BLaER1 treated with 17β-estradiol and CSF1 and Interleukin-3, amounts not matched to agents 10 nM and 100 nM (cell line): ENCODE measurements around the gene C5orf34.
A peak's percentile ranks its signal among the peaks of the same experiment; 100 is the strongest.
"Not testable (repeated sequence)": the region's sequence is repeated elsewhere in the genome, so short reads cannot be mapped to it uniquely, and the experiment has no call there.

Experiments used
- H3K27ac ChIP-seq, 11 experiments: shearing (Covaris generic); formaldehyde crosslinking; 2 replicates each; pipeline ENCODE4 v1.8.1; 2022
- H3K27me3 ChIP-seq, 11 experiments: shearing (Covaris generic); formaldehyde crosslinking; 2 replicates each; pipeline ENCODE4 v1.8.1; 2022
- H3K36me3 ChIP-seq, 11 experiments: shearing (Covaris generic); formaldehyde crosslinking; 2 replicates each; pipeline ENCODE4 v1.8.1; 2022
- H3K4me1 ChIP-seq, 10 experiments: shearing (Covaris generic); formaldehyde crosslinking; 2 replicates each; pipeline ENCODE4 v1.8.1; 2022
- H3K4me2 ChIP-seq, 11 experiments: shearing (Covaris generic); formaldehyde crosslinking; 2 replicates each; pipeline ENCODE4 v1.8.1; 2022
- H3K4me3 ChIP-seq, 10 experiments: shearing (Covaris generic); formaldehyde crosslinking; 2 replicates each; pipeline ENCODE4 v1.8.1; 2022
- H3K9ac ChIP-seq, 11 experiments: shearing (Covaris generic); formaldehyde crosslinking; 2 replicates each; pipeline ENCODE4 v1.8.1; 2022
- H3K9me3 ChIP-seq, 11 experiments: shearing (Covaris generic); formaldehyde crosslinking; replicated peaks in 1 of 11; 2 replicates each; pipeline ENCODE4 v1.8.1; 2022
- H4K20me1 ChIP-seq, 11 experiments: shearing (Covaris generic); formaldehyde crosslinking; 2 replicates each; pipeline ENCODE4 v1.8.1; 2022
- Cebpa-rat ChIP-seq, 11 experiments: shearing (Covaris generic); IDR thresholded peaks; 2 replicates each; pipeline ENCODE4 v1.8.1; 2022

C5orf34 gene

DNA sequence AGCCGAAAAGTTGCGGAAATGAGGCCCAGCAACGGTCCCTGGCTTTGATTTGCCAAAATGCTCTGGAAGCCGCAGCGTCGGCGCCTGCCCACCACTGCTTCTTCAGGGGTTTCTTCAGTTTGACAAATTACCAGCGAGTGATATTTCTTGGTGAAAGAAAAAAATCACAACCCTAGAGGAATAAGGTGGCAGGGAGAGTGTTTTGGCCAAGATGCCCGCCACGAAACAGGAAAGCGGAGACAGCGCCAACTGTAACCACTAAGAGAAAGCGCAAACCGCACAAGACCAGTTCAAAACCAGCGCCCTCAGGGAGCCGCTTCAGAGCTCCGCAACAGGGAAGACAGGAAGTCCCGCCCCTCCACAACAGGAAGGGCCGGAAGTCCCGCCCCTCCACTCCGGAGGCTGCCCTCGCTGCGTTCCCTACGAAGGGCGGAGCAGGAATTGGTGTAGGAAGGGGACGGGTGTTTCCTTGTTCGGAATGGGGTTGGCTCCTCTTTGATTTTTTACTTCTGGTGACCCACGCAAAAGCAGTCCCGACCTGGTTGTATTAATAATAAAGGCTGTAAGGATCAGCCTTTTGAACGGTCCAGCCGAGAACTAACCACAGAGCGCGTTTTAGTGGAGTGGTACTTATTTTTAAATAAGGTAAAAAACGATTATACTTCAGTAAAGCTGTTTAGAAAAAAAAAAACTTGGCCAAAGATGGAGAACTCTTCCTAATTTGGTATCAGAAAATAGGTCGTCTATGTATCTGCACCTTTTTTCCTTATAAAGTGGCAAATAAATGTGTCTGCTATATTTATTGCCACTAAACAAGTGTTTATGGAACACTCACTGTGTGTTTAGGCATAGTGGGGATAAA, at the start of gene C5orf34:
Gene C5orf34, minus strand, starts transcription at position 333 of the 862 bp plus-strand sequence. CDS start 5,809 bp downstream, outside the sequence.
- Histone ChIP-seq H3K4me1 (peaks cover 23 to 27% (median 25%) of the 10 kb centered on the region in 10 experiments), H3K9me3 (peaks cover 0 to 23% (median 11%) of the 10 kb centered on the region in 11 experiments; a peak in 12 of 22 replicates), H4K20me1 (no peaks in the 10 kb centered on the region), H3K27ac (peak within 1 kb of the TSS; percentile 80 to 94 (median 88)), H3K27me3 (no peaks in the 10 kb centered on the region), H3K4me3 (peak within 1 kb of the TSS; percentile 59 to 78 (median 71)), H3K4me2 (peak within 1 kb of the TSS; percentile 74 to 97 (median 88)), H3K9ac (peak within 1 kb of the TSS; percentile 80 to 92 (median 86)), H3K36me3 (peaks cover 0 to 9% (median 4%) of the 10 kb centered on the region in 11 experiments; a peak in 7 of 22 replicates)
- TF ChIP-seq Cebpa-rat (IDR thresholded peaks at IDR 0.05) = no peak

GRCh38 chr5:43564289-43564850, 49.4 kb upstream of the C5orf34 start:
- Histone ChIP-seq H3K9me3 (peaks cover 0 to 11% (median 0%) of the 10 kb centered on the region in 11 experiments; a peak in 1 of 22 replicates), H3K27ac (no peak overlapping the region), H3K36me3 (no peaks in the 10 kb centered on the region), H3K9ac (no peak overlapping the region), H3K27me3 (no peaks in the 10 kb centered on the region), H4K20me1 (no peaks in the 10 kb centered on the region), H3K4me1 (0 out of 20 replicates have a peak, but pooled peaks cover 0 to 4% (median 0%) of the 10 kb centered on the region in 10 experiments), H3K4me3 (no peak overlapping the region), H3K4me2 (no peak overlapping the region)
- no peak for TF ChIP-seq Cebpa-rat (IDR thresholded peaks at IDR 0.05)

DNA sequence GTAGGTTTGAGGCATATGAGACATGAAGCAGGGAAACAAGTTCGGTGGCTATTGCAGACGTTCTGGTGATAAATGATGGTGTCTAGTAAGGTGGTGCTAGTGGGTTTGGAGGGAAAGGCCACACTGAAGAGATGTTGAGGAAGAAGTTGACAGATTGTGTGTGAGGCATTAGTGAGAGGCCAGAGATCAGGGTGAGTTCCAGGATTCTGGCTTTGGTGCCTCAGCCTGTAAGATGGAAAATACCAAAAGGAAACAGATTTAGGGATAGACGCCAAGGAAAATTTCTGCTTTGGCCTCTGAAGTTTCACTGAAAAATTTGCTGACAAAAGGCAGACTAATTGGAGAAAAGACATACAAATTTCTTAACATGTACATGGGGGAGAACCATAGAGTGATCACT, 48.4 kb upstream of the C5orf34 start:
- Histone ChIP-seq H3K27ac (no peak overlapping the region), H3K4me1 (0 out of 20 replicates have a peak, but pooled peaks cover 0 to 4% (median 0%) of the 10 kb centered on the region in 10 experiments), H3K36me3 (no peaks in the 10 kb centered on the region), H3K9ac (no peak overlapping the region), H3K4me3 (no peak overlapping the region), H3K27me3 (no peaks in the 10 kb centered on the region), H3K4me2 (no peak overlapping the region), H3K9me3 (peaks cover 0 to 11% (median 0%) of the 10 kb centered on the region in 11 experiments; a peak in 1 of 22 replicates), H4K20me1 (no peaks in the 10 kb centered on the region)
- no peak for TF ChIP-seq Cebpa-rat (IDR thresholded peaks at IDR 0.05)

- TF ChIP-seq Cebpa-rat (IDR thresholded peaks at IDR 0.05) = no peak
- Histone ChIP-seq H3K4me1 (peaks cover 0 to 11% (median 7%) of the 10 kb centered on the region in 10 experiments; a peak in 10 of 20 replicates), H3K27ac (no peak overlapping the region), H3K36me3 (no peaks in the 10 kb centered on the region), H3K27me3 (no peaks in the 10 kb centered on the region), H3K4me3 (no peak overlapping the region), H3K9ac (no peak overlapping the region), H3K4me2 (no peak overlapping the region), H3K9me3 (peaks cover 0 to 11% (median 0%) of the 10 kb centered on the region in 11 experiments; a peak in 1 of 22 replicates), H4K20me1 (no peaks in the 10 kb centered on the region)
Measured at GRCh38 chr5:43561356-43561755, 46.4 kb upstream of the C5orf34 start.

GRCh38 chr5:43560128-43560527, 45.2 kb upstream of the C5orf34 start:
- TF ChIP-seq Cebpa-rat (IDR thresholded peaks at IDR 0.05) = no peak
- Histone ChIP-seq H3K4me2 (no peak overlapping the region), H3K4me1 (peaks cover 4 to 14% (median 10%) of the 10 kb centered on the region in 10 experiments), H3K36me3 (peaks cover 0 to 6% (median under 1%) of the 10 kb centered on the region in 11 experiments; a peak in 12 of 22 replicates), H3K4me3 (no peak overlapping the region), H3K9ac (no peak overlapping the region), H4K20me1 (peaks cover 0 to 3% (median under 1%) of the 10 kb centered on the region in 11 experiments; a peak in 6 of 22 replicates), H3K27ac (no peak overlapping the region), H3K27me3 (no peaks in the 10 kb centered on the region), H3K9me3 (0 out of 22 replicates have a peak, but pooled peaks cover 0 to 10% (median 0%) of the 10 kb centered on the region in 11 experiments)

- Histone ChIP-seq H3K4me2 (peak within 1 kb of the TSS; percentile 80 to 95 (median 88)), H3K27me3 (no peaks in the 10 kb centered on the region), H3K4me1 (peaks cover 30 to 46% (median 40%) of the 10 kb centered on the region in 10 experiments), H3K4me3 (peak within 1 kb of the TSS; percentile 80 to 98 (median 93)), H3K27ac (peak within 1 kb of the TSS; percentile 97 to 99 (median 99)), H3K36me3 (peaks cover 27 to 37% (median 32%) of the 10 kb centered on the region in 11 experiments; a peak in 21 of 22 replicates), H3K9me3 (no peaks in the 10 kb centered on the region), H3K9ac (peak within 1 kb of the TSS; percentile 97 to 100 (median 99)), H4K20me1 (peaks cover 19 to 34% (median 30%) of the 10 kb centered on the region in 11 experiments; a peak in 19 of 22 replicates)
- no peak for TF ChIP-seq Cebpa-rat (IDR thresholded peaks at IDR 0.05)
Measured at GRCh38 chr5:43556857-43557542, 42.1 kb upstream of the C5orf34 start, which contains the start of gene PAIP1. PAIP1 (minus strand) TSS chr5:43557077; CDS start chr5:43556846, 231 bp downstream.

DNA sequence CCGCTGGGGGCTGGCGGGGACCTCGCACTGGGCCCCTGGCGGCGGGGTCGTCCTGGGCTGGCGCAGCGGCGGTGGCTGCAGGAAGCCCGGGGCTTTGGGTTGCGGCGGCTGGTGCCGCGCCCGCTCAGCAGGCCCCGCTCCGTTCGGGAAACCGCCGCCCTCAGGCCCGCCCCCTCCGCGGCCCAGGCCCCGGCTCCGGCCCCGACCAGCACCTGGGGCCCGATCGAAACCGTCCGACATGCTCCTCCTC, 41.6 kb upstream of the C5orf34 start:
- H3K27ac ChIP-seq = peak overlapping the region; percentile 97 to 99 (median 99)
- H3K4me1 ChIP-seq = peaks cover 29 to 50% (median 41%) of the 10 kb centered on the region in 10 experiments

DNA sequence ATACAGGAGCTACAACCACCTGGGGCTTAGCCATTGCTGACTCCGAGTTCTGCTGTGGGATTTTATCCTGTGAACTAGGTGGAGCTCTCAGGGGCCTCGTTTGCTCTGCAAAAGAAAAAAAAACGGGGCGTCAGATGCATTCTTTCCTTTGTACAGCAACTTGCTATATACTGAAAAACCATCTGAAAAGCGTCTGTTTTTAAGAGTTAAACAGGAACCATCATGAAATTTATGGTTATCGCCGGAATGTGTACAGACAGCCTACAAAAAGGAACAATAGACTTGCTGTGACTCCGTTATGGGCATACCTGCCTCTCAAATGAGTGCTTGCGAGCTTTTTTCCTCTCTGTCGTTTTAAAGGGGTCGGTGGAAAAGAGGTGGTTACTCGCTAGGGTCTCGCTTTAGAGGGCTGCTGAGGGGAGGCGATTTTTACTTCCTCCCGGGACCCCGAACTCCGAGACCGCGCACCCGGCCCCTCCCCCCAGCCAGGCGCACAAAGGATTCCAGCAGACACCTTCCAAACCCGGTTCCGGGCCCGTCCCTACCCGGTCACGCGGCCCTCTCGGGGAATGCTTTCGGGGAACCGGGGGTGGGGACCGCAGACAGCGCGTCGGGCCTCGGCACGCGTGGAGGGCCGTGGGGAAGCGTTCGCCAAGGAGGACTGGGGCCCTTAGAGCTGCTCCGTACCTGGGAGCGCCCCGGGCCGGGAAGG, 41.1 kb upstream of the C5orf34 start:
- Histone ChIP-seq H3K4me1 (peaks cover 27 to 54% (median 41%) of the 10 kb centered on the region in 10 experiments), H3K27ac (peak overlapping the region; percentile 97 to 99 (median 99)), H4K20me1 (peaks cover 19 to 44% (median 40%) of the 10 kb centered on the region in 11 experiments; a peak in 19 of 22 replicates), H3K36me3 (peaks cover 36 to 47% (median 42%) of the 10 kb centered on the region in 11 experiments; a peak in 21 of 22 replicates), H3K27me3 (no peaks in the 10 kb centered on the region), H3K4me3 (peak overlapping the region; percentile 80 to 98 (median 93)), H3K9ac (peak overlapping the region; percentile 97 to 100 (median 99)), H3K9me3 (no peaks in the 10 kb centered on the region), H3K4me2 (peak overlapping the region; percentile 73 to 90 (median 86))
- TF ChIP-seq Cebpa-rat (IDR thresholded peaks at IDR 0.05) = no peak

More for the DNA sequence above, 41.6 kb upstream of the C5orf34 start:
- H3K27me3 ChIP-seq, H3K9me3 ChIP-seq: not testable (repeated sequence)
- peak overlapping the region in 10 of 11 experiments; percentile 73 to 90 (median 86); a peak in 15 of 22 replicates for H3K4me2 ChIP-seq
- H4K20me1 ChIP-seq = peaks cover 19 to 39% (median 35%) of the 10 kb centered on the region in 11 experiments; a peak in 19 of 22 replicates
- H3K36me3 ChIP-seq = peaks cover 32 to 42% (median 37%) of the 10 kb centered on the region in 11 experiments; a peak in 21 of 22 replicates
- peak overlapping the region; percentile 97 to 100 (median 99) for H3K9ac ChIP-seq
- H3K4me3 ChIP-seq = peak overlapping the region; percentile 80 to 98 (median 93)
